ENCODE results near the gene GJC3. TPM values are rescaled to one million over a fixed set of nuclear protein-coding genes. Genes with fewer than 3 reads are reported as not detected.
"Not testable (repeated sequence)": the region's sequence is repeated elsewhere in the genome, so short reads cannot be mapped to it uniquely, and the experiment has no call there.

The GJC3 gene
- total and polyA plus RNA-seq, 9 of the 15 experiments (the other 6 are each of a cell fraction or from before 2014, with no cell fraction given), result 0.10 to 0.45 (median 0.28) TPM; not detected in 1

DNA sequence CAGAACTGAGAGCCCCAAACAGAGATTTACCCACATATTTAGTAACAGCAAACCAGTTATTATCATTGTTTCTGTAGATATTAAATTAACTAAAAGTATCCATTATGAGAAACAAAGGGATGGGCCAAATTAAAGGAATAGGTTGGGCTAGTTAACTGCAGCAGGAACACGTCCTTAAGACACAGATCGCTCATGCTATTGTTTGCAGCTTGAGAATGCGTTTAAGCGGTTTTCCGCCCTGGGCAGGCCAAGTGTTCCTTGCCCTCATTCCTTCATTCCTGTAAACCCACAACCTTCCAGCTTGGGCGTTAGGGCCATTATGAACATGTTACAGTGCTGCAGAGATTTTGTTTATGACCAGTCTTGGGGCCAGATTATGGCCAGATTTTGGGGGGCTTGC, 21.4 kb upstream of the GJC3 start:
- ATAC-seq; FAIRE-seq; H2AFZ ChIP-seq (ENCODE audit: low read depth, low read length); H3K9me3 ChIP-seq (replicated peaks; ENCODE audit: control insufficient read depth, insufficient read depth, low read depth, low read length); H3K27ac ChIP-seq (ENCODE audit: extremely low read depth, low read depth, low read length); H3K36me3 ChIP-seq (ENCODE audit: control insufficient read depth, insufficient read depth, low read length); H3K79me2 ChIP-seq (ENCODE audit: control insufficient read depth, insufficient read depth, low read length); H3K9ac ChIP-seq (ENCODE audit: insufficient read depth in 1 of 2, low read depth in 2 of 2, low read length in 2 of 2); CTCF ChIA-PET (ENCODE audit: low intra/inter-chr PET ratio); H3K9me1 ChIP-seq (ENCODE audit: control insufficient read depth, insufficient read depth, low read length); H3K4me3 ChIP-seq; H4K20me1 ChIP-seq (replicated peaks; ENCODE audit: control insufficient read depth, insufficient read depth, low read length); H3K4me2 ChIP-seq (ENCODE audit: insufficient read depth, low read length); H3K4me1 ChIP-seq (replicated peaks in 1 of 2; ENCODE audit: control insufficient read depth in 2 of 2, insufficient read depth in 2 of 2, low read length in 2 of 2); BruUV-seq (replicated peaks); intact Hi-C loops (cut with micrococcal nuclease); in situ Hi-C loops (cut with MboI): not testable (repeated sequence)
- POLR2A ChIA-PET, result interaction anchor here (1.2 to 1.3 kb wide), 2 partner anchors 21 to 27 kb away, joined by 3 read pairs; no protein-coding TSS in a partner anchor
- TF ChIP-seq CBX3 (IDR thresholded peaks at IDR 0.05; ENCODE audit: borderline replicate concordance in 1 of 2, low read length in 2 of 2) (peak in 1 of 2 experiments; percentile 79; a peak in 2 of 3 replicates), CBX1 (IDR thresholded peaks at IDR 0.05; ENCODE audit: low read depth) (peak; percentile 79; the same call in 1 of the 2 replicates), TRIM28 (IDR thresholded peaks at IDR 0.05) (peak; percentile 77), CBX5 (IDR thresholded peaks at IDR 0.05; ENCODE audit: borderline replicate concordance, low read depth) (peak; percentile 96)
- DNase-seq (ENCODE audit: extremely low read depth in 1 of 4, low spot score in 3 of 4), result peak in 1 of 4 experiments; percentile 19
- H3K27me3 ChIP-seq (ENCODE audit: control insufficient read depth in 2 of 2, insufficient read depth in 2 of 2, low read length in 2 of 2), result peaks cover 16 to 17% of the 10 kb centered on the region in 2 experiments
- 2% methylated on average over 6 of the region's 6 CpGs for WGBS (ENCODE audit: insufficient coverage, low coverage, missing lambda C conversion rate)

DNA sequence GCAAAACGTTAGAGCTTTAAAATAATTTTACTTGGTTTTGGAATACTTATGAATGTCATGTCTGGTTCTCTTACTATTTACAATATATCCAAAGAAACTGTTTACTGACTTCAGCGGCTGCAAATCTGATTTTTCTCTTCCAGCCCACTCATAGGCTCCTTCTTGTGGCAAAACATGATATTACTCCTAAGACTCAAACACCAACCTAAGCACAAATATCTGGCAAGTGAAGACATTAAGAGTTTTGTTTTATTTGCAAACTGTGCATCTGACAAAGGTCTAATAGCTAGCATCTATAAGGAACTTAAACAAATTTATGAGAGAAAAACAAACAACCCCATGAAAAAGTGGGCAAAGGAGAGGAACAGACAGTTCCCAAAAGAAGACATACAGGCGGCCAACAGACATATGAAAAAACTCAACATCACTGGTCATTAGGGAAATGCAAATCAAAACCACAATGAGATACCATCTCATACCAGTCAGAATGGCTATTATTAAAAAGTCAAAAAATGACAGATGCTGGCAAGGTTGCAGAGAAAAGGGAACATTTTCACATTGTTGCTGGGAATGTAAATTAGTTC, 20.3 kb upstream of the GJC3 start:
- FAIRE-seq (no peak), ATAC-seq (no peak), DNase-seq (ENCODE audit: extremely low read depth in 1 of 4, low spot score in 3 of 4) (peak in 1 of 4 experiments; percentile 17)
- 17% methylated on average over 3 of the region's 3 CpGs for WGBS (ENCODE audit: insufficient coverage, low coverage, missing lambda C conversion rate)
- Histone ChIP-seq H3K4me2 (ENCODE audit: insufficient read depth, low read length) (no peak overlapping the region), H3K36me3 (ENCODE audit: control insufficient read depth, insufficient read depth, low read length) (no peaks in the 10 kb centered on the region), H3K4me1 (replicated peaks in 1 of 2; ENCODE audit: control insufficient read depth in 2 of 2, insufficient read depth in 2 of 2, low read length in 2 of 2) (no peaks in the 10 kb centered on the region), H4K20me1 (replicated peaks; ENCODE audit: control insufficient read depth, insufficient read depth, low read length) (no peaks in the 10 kb centered on the region), H3K9ac (ENCODE audit: insufficient read depth in 1 of 2, low read depth in 2 of 2, low read length in 2 of 2) (no peak overlapping the region), H2AFZ (ENCODE audit: low read depth, low read length) (no peak overlapping the region), H3K9me1 (ENCODE audit: control insufficient read depth, insufficient read depth, low read length) (no peaks in the 10 kb centered on the region), H3K27me3 (ENCODE audit: control insufficient read depth in 2 of 2, insufficient read depth in 2 of 2, low read length in 2 of 2) (peaks cover 6 to 8% of the 10 kb centered on the region in 2 experiments; a peak in 2 of 5 replicates), H3K4me3 (no peak overlapping the region), H3K9me3 (replicated peaks; ENCODE audit: control insufficient read depth, insufficient read depth, low read depth, low read length) (peaks cover 5% of the 10 kb centered on the region), H3K79me2 (ENCODE audit: control insufficient read depth, insufficient read depth, low read length) (no peaks in the 10 kb centered on the region), H3K27ac (ENCODE audit: extremely low read depth, low read depth, low read length) (no peak overlapping the region)
- ChIA-PET CTCF (ENCODE audit: low intra/inter-chr PET ratio) (interaction anchor here (0.9 kb wide), 1 partner anchor 20 kb away, joined by 4 read pairs; the partner anchor contains the start of gene GJC3), POLR2A (interaction anchor here (0.6 to 1.3 kb wide), 3 partner anchors 20 to 28 kb away, joined by 3 to 4 read pairs (median 3); no protein-coding TSS in a partner anchor)
- intact Hi-C loops (cut with micrococcal nuclease) (loop anchor here (1.0 kb wide), 1 partner anchor 36 kb away; no protein-coding TSS in a partner anchor), in situ Hi-C loops (cut with MboI) (no loop called here)
- no TSS peak for BruUV-seq (replicated peaks)
- TF ChIP-seq, protein P1, sequence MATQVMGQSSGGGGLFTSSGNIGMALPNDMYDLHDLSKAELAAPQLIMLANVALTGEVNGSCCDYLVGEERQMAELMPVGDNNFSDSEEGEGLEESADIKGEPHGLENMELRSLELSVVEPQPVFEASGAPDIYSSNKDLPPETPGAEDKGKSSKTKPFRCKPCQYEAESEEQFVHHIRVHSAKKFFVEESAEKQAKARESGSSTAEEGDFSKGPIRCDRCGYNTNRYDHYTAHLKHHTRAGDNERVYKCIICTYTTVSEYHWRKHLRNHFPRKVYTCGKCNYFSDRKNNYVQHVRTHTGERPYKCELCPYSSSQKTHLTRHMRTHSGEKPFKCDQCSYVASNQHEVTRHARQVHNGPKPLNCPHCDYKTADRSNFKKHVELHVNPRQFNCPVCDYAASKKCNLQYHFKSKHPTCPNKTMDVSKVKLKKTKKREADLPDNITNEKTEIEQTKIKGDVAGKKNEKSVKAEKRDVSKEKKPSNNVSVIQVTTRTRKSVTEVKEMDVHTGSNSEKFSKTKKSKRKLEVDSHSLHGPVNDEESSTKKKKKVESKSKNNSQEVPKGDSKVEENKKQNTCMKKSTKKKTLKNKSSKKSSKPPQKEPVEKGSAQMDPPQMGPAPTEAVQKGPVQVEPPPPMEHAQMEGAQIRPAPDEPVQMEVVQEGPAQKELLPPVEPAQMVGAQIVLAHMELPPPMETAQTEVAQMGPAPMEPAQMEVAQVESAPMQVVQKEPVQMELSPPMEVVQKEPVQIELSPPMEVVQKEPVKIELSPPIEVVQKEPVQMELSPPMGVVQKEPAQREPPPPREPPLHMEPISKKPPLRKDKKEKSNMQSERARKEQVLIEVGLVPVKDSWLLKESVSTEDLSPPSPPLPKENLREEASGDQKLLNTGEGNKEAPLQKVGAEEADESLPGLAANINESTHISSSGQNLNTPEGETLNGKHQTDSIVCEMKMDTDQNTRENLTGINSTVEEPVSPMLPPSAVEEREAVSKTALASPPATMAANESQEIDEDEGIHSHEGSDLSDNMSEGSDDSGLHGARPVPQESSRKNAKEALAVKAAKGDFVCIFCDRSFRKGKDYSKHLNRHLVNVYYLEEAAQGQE (IDR thresholded peaks at IDR 0.05; ENCODE audit: borderline replicate concordance), result peak; percentile 31; the same call in 1 of the 2 replicates
- TF ChIP-seq, protein P1 (CRISPR knock-in tag; IDR thresholded peaks at IDR 0.05; ENCODE audit: low read depth), result no peak

All from K562 (cell line).